IgD-negative memory B cell (primary cell): ENCODE data around the gene SASS6. TPM values are rescaled to one million over a fixed set of nuclear protein-coding genes. Genes with fewer than 3 reads are reported as not detected.

Experiments used
- H3K27ac Mint-ChIP-seq, 3 donors: one replicate each; pipeline ENCODE4 v1.8.0; 2020 to 2022; ENCODE audit warnings: mild to moderate bottlenecking in 3 of 3, mixed read lengths in 3 of 3, moderate library complexity in 1 of 3
- H3K27me3 Mint-ChIP-seq: one replicate; pipeline ENCODE4 v1.8.0; 2021; ENCODE audit warnings: mixed read lengths
- H3K36me3 Mint-ChIP-seq: one replicate; pipeline ENCODE4 v1.8.0; 2020; ENCODE audit warnings: mild to moderate bottlenecking, mixed read lengths
- H3K4me1 Mint-ChIP-seq, 3 donors: one replicate each; pipeline ENCODE4 v1.8.0; 2020 to 2022; ENCODE audit warnings: mixed read lengths in 3 of 3, mild to moderate bottlenecking in 1 of 3
- H3K4me3 Mint-ChIP-seq, 4 donors: one replicate each; pipeline ENCODE4 v1.8.0; 2020 to 2022; ENCODE audit warnings: mild to moderate bottlenecking in 4 of 4, mixed read lengths in 4 of 4, moderate library complexity in 3 of 4
- H3K9me3 Mint-ChIP-seq, 3 donors: one replicate each; pipeline ENCODE4 v1.8.0; 2020 to 2021; ENCODE audit warnings: mixed read lengths in 3 of 3, mild to moderate bottlenecking in 1 of 3
- polyA plus RNA-seq: library from polyadenylated mRNA; unstranded; fragments of 300-500 nt; fragmentation: Illumina TruSeq; gene quantifications from one replicate; pipeline ENCODE4 v1.2.3, GENCODE V29; 2021

SASS6 gene
- polyA plus RNA-seq, 1 donor from 2014 or later: 3.6 TPM

DNA sequence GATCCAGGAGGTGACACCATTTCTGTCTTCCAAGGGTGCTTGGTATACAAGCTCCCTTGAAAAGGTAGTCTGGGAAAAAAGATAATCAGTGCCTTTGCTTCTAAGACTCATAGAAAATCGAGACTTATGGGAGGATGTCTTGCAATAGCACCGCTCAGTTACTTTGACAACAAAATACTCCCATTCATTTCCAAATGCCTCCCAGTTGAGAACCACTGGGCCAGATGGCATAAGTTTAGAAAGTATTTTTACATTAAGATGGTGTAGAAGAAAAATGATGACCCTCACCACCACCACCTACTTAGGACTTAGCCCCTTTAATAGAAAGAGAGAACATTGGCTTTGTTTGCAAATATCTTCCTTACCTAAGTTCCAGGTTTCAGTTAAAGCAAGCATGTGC is 4.9 kb upstream of the SASS6 start:
- H3K27me3 Mint-ChIP-seq: no peaks in the 10 kb centered on the region
- peaks cover 9 to 18% (median 14%) of the 10 kb centered on the region in 3 donors for H3K4me1 Mint-ChIP-seq
- H3K36me3 Mint-ChIP-seq: peaks cover 3% of the 10 kb centered on the region
- peak overlapping the region in 1 of 4 donors; percentile 7 for H3K4me3 Mint-ChIP-seq
- H3K27ac Mint-ChIP-seq: no peak overlapping the region
- H3K9me3 Mint-ChIP-seq: no peaks in the 10 kb centered on the region

DNA sequence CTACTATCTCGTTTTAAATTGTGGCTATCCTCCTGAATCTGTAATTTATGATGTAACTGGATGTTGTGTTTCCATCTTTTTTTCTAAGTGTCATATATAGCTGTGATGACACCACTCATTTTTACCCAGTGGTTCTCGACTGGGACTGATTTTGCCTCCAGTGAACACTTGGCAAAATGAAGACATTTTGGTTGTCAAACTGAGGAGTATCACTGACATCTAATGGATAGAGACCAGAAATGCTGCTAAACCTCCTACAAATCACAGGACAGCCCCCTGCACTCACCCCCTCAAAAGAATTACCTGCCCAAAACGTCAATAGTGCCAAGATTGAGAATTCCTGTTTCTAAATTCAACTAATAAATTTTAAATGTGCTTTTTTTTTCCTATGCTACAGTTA is 2.1 kb upstream of the SASS6 start:
- Mint-ChIP-seq H3K4me3 (peak overlapping the region in 2 of 4 donors; percentile 43 to 61), H3K9me3 (no peaks in the 10 kb centered on the region), H3K4me1 (peaks cover 21 to 28% (median 23%) of the 10 kb centered on the region in 3 donors), H3K27me3 (no peaks in the 10 kb centered on the region), H3K27ac (no peak overlapping the region), H3K36me3 (peaks cover 3% of the 10 kb centered on the region)

DNA sequence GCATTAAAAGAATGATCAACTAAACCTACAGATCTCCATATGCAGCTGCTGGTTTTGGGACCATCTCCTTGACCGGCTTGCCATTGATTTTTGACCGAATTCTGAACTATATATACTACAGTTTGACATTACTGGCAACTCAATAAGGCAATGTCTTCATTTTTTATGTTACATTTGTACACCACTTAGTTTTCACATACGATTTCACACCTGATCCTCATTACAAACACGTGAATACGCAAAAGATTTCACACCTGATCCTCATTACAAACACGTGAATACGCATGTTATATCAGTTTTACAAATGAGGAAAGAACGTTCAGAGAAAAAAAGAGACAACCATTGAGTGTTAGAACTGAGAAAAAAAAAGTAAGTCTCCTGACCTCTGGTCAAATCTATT is 1.1 kb downstream of the SASS6 start:
- H3K36me3 Mint-ChIP-seq: peaks cover 3% of the 10 kb centered on the region
- H3K4me1 Mint-ChIP-seq: peaks cover 23 to 31% (median 25%) of the 10 kb centered on the region in 3 donors
- H3K4me3 Mint-ChIP-seq: peak overlapping the region; percentile 96 to 99 (median 98)
- no peaks in the 10 kb centered on the region for H3K9me3 Mint-ChIP-seq
- H3K27me3 Mint-ChIP-seq: no peaks in the 10 kb centered on the region
- peak overlapping the region in 1 of 3 donors; percentile 83 for H3K27ac Mint-ChIP-seq

DNA sequence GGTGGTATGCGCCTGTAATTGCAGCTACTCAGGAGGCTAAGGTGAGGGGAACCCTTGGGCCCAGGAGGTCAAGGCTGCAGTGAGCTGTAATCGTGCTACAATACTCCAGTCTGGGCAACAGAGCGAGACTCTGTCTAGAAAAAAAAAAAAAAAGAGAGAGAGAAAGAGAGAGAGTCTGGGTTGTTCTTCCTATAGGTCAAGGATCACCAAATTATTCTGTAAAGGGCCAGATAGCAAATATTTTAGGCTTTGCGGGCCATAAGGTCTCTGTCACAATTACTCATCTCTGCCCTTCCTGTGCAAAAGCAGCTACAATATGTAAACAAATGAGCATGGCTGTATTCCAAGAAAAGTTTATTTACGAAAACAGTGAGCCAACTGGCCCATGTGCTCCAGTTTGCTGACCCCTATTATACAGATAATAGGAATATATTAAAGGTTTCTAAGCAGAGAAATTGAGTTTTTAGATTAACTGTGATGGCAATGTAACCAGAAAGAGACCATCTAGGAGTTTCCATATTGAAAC is 2.1 kb downstream of the SASS6 start:
- H3K36me3 Mint-ChIP-seq: peaks cover 3% of the 10 kb centered on the region
- H3K27ac Mint-ChIP-seq: no peak overlapping the region
- no peaks in the 10 kb centered on the region for H3K27me3 Mint-ChIP-seq
- H3K4me1 Mint-ChIP-seq: peaks cover 25 to 31% (median 27%) of the 10 kb centered on the region in 3 donors
- no peaks in the 10 kb centered on the region for H3K9me3 Mint-ChIP-seq
- H3K4me3 Mint-ChIP-seq: peak overlapping the region in 1 of 4 donors; percentile 25

DNA sequence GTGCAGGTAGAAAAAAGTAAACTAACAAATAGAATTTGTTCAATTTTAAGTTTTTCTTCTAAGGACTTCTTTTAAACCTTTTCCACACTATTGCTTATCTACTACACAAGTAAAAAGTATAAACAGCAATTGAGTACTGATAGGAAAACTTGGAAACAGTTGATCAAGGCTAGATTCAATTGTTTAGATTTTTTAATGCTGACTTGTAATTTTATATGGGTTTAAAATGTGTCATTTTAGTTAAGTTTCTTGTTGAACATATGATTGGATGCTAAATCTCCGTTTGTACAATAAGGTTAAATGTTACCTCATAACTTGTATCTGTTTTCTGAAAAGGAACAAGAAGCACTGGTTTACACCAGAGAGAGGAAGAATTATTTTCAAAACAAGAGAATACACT is 5.5 kb downstream of the SASS6 start:
- H3K36me3 Mint-ChIP-seq: peaks cover 3% of the 10 kb centered on the region
- no peak overlapping the region for H3K4me3 Mint-ChIP-seq
- no peaks in the 10 kb centered on the region for H3K9me3 Mint-ChIP-seq
- H3K4me1 Mint-ChIP-seq: peaks cover 11 to 18% (median 12%) of the 10 kb centered on the region in 3 donors
- H3K27me3 Mint-ChIP-seq: no peaks in the 10 kb centered on the region
- no peak overlapping the region for H3K27ac Mint-ChIP-seq

DNA sequence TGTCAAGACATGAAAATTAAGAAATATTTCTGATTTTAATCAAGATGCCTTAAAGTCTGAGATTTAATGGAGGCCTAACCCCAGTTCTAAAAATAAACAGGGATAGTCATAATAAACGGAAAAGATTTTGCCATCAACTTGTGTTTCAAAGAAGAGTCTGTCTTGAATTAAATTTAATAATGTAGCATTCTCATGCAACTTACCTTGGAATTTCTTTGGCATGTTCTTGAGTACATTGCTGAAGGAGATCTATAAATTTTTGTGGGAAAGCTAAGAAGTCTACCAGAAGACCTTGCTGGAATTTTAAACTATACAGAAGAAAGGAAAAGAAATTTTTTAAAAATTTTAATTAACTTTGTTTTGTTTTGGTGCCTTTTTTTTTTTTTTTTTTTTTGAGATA is 10.6 kb downstream of the SASS6 start:
- Mint-ChIP-seq H3K27me3 (no peaks in the 10 kb centered on the region), H3K36me3 (peaks cover 5% of the 10 kb centered on the region), H3K9me3 (no peaks in the 10 kb centered on the region), H3K4me3 (no peak overlapping the region), H3K27ac (no peak overlapping the region), H3K4me1 (peaks cover 0 to 7% (median 4%) of the 10 kb centered on the region in 3 donors)

DNA sequence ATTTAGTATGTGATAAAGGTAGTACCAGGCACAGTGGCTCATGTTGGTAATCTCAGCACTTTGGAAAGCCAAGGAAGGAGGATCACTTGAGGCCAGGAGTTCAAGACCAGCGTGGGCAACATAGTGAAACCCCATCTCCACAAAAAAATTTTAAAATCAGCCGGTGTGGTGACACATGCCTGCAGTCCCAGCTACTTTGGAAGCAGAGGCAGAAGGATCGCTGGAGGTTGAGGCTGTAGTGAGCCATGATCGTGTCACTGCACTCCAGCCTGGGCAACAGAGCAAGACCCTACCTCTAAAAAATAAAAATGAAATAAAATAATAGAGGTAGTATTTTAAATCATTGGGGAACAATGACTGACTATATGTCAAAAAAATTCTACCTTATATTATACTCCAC is 17.2 kb downstream of the SASS6 start:
- H3K4me3 Mint-ChIP-seq: no peak overlapping the region
- H3K36me3 Mint-ChIP-seq: peaks cover 8% of the 10 kb centered on the region
- peaks cover 0 to 2% (median 0%) of the 10 kb centered on the region in 3 donors for H3K4me1 Mint-ChIP-seq
- H3K27ac Mint-ChIP-seq: no peak overlapping the region
- no peaks in the 10 kb centered on the region for H3K9me3 Mint-ChIP-seq
- no peaks in the 10 kb centered on the region for H3K27me3 Mint-ChIP-seq

DNA sequence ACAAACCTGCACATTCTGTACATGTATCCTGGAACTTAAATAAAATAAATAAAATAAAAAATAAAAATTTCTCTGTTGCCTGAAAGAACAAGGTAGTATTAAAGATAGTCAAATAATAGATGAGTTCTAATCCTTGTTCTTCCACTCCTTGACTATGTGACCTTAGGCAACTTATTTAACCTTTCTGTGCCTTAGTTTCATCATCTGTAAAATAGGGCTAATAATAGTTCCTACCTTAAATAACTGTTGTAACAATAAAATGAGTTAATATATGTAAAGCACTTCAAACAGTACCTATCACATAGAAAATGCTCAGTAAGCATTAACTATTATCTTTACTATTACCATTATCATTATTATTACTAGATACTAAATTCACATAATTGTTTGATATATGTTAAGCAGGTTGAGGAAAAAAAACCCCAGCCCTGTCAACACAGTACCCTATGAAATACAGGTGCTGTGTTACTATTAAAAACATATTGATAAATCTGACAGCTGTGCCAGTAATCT is 23.1 kb downstream of the SASS6 start:
- Mint-ChIP-seq H3K4me1 (no peaks in the 10 kb centered on the region), H3K27me3 (no peaks in the 10 kb centered on the region), H3K27ac (no peak overlapping the region)

DNA sequence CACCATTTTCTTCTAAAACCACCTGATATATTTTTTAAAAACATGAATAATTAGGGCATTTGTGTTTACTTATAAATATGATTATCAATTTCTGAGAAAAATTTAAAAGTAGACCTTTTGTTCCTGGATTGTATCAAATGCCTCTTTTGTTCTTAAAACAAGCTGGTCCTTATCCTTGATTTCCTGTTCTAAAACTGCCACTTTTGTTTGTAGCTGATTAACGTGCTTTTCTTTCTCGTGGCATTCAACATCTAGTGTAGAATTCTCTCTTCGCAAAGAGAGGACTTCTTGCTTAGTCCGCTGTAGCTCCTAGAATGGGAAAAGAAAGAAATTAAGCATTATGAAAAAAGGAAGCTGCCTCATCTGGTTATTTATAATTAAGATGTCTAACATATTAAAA is 25.0 kb downstream of the SASS6 start:
- H3K4me1 Mint-ChIP-seq: no peaks in the 10 kb centered on the region
- H3K4me3 Mint-ChIP-seq: no peak overlapping the region

More for the DNA sequence above, 23.1 kb downstream of the SASS6 start:
- no peak overlapping the region for H3K4me3 Mint-ChIP-seq
- H3K36me3 Mint-ChIP-seq: peaks cover 6% of the 10 kb centered on the region
- no peaks in the 10 kb centered on the region for H3K9me3 Mint-ChIP-seq

DNA sequence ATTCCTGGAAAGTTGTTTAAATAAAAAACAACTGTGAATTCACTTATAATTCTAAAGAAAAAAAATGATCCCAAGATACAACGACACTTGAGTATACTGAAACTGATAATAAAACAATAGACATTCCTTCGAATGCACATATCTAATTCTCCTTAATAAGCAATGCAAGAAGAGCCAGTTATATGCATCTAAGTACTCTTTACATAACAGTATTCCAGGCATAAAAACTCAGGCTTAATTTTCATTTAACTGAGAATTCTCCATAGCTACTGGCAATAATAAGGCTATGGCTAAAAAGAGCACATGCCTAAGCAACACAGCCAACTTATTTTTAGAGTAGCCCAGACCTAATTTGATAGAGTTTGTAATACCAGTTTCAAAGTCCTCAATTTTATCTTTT is 31.2 kb downstream of the SASS6 start:
- H3K9me3 Mint-ChIP-seq: no peaks in the 10 kb centered on the region
- H3K36me3 Mint-ChIP-seq: peaks cover 6% of the 10 kb centered on the region
- H3K4me1 Mint-ChIP-seq: no peaks in the 10 kb centered on the region
- H3K27ac Mint-ChIP-seq: no peak overlapping the region
- H3K27me3 Mint-ChIP-seq: no peaks in the 10 kb centered on the region
- H3K4me3 Mint-ChIP-seq: no peak overlapping the region

More for the DNA sequence above, 25.0 kb downstream of the SASS6 start:
- H3K36me3 Mint-ChIP-seq: peaks cover 6% of the 10 kb centered on the region
- H3K9me3 Mint-ChIP-seq: no peaks in the 10 kb centered on the region
- no peaks in the 10 kb centered on the region for H3K27me3 Mint-ChIP-seq
- no peak overlapping the region for H3K27ac Mint-ChIP-seq

DNA sequence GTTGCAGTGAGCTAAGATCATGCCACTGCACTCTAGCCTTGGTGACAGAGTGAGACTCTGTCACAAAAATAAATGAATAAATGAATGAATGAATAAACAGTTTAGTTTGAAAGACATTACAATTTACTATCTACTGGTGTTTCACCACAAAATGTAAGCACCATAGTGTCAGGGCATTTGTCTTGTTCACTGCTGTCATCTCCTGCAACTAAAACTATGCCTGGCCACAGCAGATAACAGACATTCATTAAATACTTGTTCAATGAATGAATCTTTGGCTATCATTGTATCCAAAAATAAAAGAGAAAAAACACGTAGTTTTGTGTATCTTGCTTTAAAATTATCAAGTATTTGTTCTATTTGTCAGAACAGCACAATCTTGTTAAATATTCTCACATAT is 32.5 kb downstream of the SASS6 start:
- Mint-ChIP-seq H3K27me3 (no peaks in the 10 kb centered on the region), H3K9me3 (peaks cover 0 to 5% (median 0%) of the 10 kb centered on the region in 3 donors), H3K4me3 (no peak overlapping the region), H3K36me3 (peaks cover 10% of the 10 kb centered on the region), H3K4me1 (no peaks in the 10 kb centered on the region), H3K27ac (no peak overlapping the region)

DNA sequence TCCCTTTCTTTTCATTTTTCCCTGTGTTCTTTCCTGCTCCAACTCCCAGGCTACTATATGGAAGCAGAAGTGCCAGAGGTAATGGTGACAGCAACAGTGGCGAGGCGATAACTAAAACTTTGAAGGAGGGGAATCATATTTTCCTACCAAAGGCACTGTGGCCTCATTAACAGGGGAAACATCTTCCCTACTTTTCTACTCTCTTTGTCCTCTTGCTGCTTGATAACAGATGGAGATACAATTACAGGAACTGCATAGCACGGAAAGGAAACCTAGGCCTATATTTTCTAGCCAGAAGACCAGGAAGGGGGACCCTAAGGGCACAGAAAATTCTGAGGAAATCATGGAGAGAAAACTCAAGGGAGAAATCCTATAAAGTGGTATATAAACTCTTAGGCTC is 42.3 kb downstream of the SASS6 start:
- Mint-ChIP-seq H3K4me1 (no peaks in the 10 kb centered on the region), H3K27ac (no peak overlapping the region), H3K27me3 (no peaks in the 10 kb centered on the region)

DNA sequence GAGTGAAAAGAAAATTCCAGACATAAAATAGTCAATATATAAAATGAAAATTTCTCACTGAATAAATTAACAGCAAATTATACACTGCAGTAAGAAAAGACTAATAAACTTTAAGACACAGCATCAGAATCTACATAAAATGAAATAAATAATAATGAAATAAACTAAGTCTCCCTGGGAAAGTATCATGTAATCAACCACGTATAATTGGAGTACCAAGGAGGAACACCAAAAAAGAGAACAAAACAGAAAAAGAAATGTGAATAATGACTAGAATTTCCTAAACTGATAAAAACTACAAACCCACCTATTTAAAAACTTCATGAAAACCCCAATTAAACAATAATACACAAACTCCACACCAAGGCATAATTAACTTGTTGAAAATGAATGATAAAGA is 43.6 kb downstream of the SASS6 start:
- no peak overlapping the region for H3K4me3 Mint-ChIP-seq
- H3K27ac Mint-ChIP-seq: no peak overlapping the region
- H3K4me1 Mint-ChIP-seq: no peaks in the 10 kb centered on the region
- peaks cover 9% of the 10 kb centered on the region for H3K36me3 Mint-ChIP-seq
- H3K27me3 Mint-ChIP-seq: no peaks in the 10 kb centered on the region
- peaks cover 0 to 1% (median 0%) of the 10 kb centered on the region in 3 donors for H3K9me3 Mint-ChIP-seq

More for the DNA sequence above, 42.3 kb downstream of the SASS6 start:
- H3K9me3 Mint-ChIP-seq: peaks cover 0 to 1% (median 0%) of the 10 kb centered on the region in 3 donors
- H3K36me3 Mint-ChIP-seq: peaks cover 9% of the 10 kb centered on the region
- H3K4me3 Mint-ChIP-seq: no peak overlapping the region

DNA sequence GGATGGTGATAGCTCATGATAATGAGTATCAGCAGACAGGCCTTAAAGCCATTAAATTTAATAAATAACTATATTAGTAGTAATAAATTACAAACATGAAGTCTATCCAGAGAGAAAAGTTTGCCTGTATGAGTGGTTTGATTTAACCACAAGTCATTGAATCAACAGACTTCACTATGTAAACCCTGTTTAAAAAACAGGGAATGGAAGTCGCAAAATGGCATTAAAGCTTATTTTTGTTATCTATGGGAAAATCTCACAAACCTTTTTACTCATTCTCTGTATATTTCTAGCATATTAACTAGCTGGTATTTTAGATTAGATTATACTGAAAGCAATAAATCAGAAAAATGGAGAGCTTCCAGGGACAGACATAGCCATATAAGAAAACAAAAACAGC is 45.3 kb downstream of the SASS6 start:
- Mint-ChIP-seq H3K27ac (no peak overlapping the region), H3K27me3 (no peaks in the 10 kb centered on the region), H3K4me3 (no peak overlapping the region), H3K4me1 (no peaks in the 10 kb centered on the region), H3K36me3 (peaks cover 9% of the 10 kb centered on the region), H3K9me3 (no peaks in the 10 kb centered on the region)

DNA sequence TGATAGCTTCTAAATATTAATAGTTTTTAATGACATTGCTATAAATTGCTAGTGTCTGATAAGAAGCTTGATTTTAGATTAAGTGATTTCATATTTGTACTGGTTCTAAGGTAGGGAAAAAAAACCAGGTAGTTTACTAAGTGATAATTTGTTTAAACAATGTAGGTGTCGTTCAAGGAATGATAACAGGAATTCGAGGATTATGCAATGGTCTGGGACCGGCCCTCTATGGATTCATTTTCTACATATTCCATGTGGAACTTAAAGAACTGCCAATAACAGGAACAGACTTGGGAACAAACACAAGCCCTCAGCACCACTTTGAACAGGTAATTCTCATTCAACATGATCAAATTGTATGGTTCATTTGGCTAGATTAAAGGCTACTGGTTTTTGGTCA is 52.4 kb downstream of the SASS6 start:
- no peaks in the 10 kb centered on the region for H3K36me3 Mint-ChIP-seq

DNA sequence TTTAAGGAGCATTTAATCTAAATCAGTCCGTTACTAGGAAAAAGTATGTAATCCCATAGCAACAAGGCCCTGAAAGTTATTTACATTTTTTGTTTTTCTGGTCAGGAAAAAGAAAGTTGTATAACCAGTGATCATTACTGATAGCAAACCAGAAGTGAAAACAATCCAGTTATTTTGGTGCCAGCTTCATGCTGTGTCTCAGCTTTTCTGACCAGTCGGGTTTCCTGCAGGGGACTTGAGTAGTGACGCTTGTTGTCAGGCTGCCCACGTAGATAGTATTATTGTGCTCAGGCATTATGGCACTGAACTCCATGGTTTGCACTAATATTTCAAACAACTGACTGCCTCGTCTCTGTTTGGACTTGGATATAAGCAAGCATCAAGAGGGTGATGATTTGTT is 55.2 kb downstream of the SASS6 start:
- Mint-ChIP-seq H3K9me3 (no peaks in the 10 kb centered on the region), H3K27ac (peak overlapping the region; percentile 20 to 66 (median 31)), H3K36me3 (peaks cover 2% of the 10 kb centered on the region), H3K4me3 (no peak overlapping the region), H3K4me1 (peaks cover 0 to 13% (median 9%) of the 10 kb centered on the region in 3 donors), H3K27me3 (no peaks in the 10 kb centered on the region)

More for the DNA sequence above, 52.4 kb downstream of the SASS6 start:
- Mint-ChIP-seq H3K4me1 (peaks cover 0 to 9% (median 9%) of the 10 kb centered on the region in 3 donors), H3K9me3 (no peaks in the 10 kb centered on the region), H3K27me3 (no peaks in the 10 kb centered on the region), H3K4me3 (no peak overlapping the region), H3K27ac (peak overlapping the region in 1 of 3 donors; percentile 10)
